Mucosa of descending colon (tissue), 3 donors: ENCODE results near the gene ERO1B. TPM values are rescaled to one million over a fixed set of nuclear protein-coding genes. Genes with fewer than 3 reads are reported as not detected.

Experiments
- ATAC-seq: fragments of 200-7000 bp; cut with Tn5 transposase; one replicate; pipeline ENCODE4 v1.9.1; 2020; ENCODE audit warnings: mild to moderate bottlenecking, moderate library complexity
- DNase-seq, 3 donors: peaks; one replicate each; pipeline ENCODE4 v3.0.0-alpha.2; 2020
- H3K36me3 ChIP-seq: fragments of 200-600 bp; one replicate; pipeline ENCODE4 v1.8.0; 2021; ENCODE audit warnings: low read depth, mild to moderate bottlenecking
- H3K4me1 ChIP-seq: fragments of 200-600 bp; one replicate; pipeline ENCODE4 v1.8.0; 2021; ENCODE audit warnings: low read depth, mild to moderate bottlenecking
- H3K4me3 ChIP-seq: fragments of 200-600 bp; one replicate; pipeline ENCODE4 v1.8.0; 2021; ENCODE audit warnings: mild to moderate bottlenecking
- H3K9me3 ChIP-seq: fragments of 200-600 bp; one replicate; pipeline ENCODE4 v1.8.0; 2021; ENCODE audit warnings: mild to moderate bottlenecking
- CTCF ChIP-seq: fragments of 200-600 bp; IDR thresholded peaks from one replicate; pipeline ENCODE4 v1.8.0; 2022; ENCODE audit warnings: antibody characterized with exemption, mild to moderate bottlenecking
- intact Hi-C, 2 donors: fragments of 100-400 bp; cut with DNase I in 1 of 2; cut with micrococcal nuclease in 1 of 2; formaldehyde crosslinking; loops; one replicate each; pipeline versions ENCODE4 v1.11.0 to v1.11.1; 2022; cut with DNase I, micrococcal nuclease
- total RNA-seq, 3 donors: library from RNA; stranded (reverse); fragmentation: NEBNext Ultra II Directional in 2 of 3; extraction: Animal tissue kit (Norgen Biotek cat#: 25700) in 2 of 3; gene quantifications; one replicate each; pipeline versions ENCODE4 v1.2.1 to v1.2.4, GENCODE V29; 2021 to 2023
- donor health status: DM: no; HTN: no; CAD: no; lungs with moderate emphysema.
- donor health status: DM: no; HTN: no; CAD: no.
- donor health status: DM: no; HTN: yes; CAD: no.

ERO1B gene
- total RNA-seq, 3 donors from 2014 or later = 1.6 to 8.4 (median 3.0) TPM

GRCh38 chr1:236307435-236307834, 25.7 kb upstream of the ERO1B start:
- H3K9me3 ChIP-seq = no peaks in the 10 kb centered on the region
- ATAC-seq = no peak
- intact Hi-C loops = no loop called here
- H3K4me1 ChIP-seq = no peaks in the 10 kb centered on the region
- no peak for TF ChIP-seq CTCF
- DNase-seq = no peak
- no peaks in the 10 kb centered on the region for H3K36me3 ChIP-seq
- no peak overlapping the region for H3K4me3 ChIP-seq

DNA sequence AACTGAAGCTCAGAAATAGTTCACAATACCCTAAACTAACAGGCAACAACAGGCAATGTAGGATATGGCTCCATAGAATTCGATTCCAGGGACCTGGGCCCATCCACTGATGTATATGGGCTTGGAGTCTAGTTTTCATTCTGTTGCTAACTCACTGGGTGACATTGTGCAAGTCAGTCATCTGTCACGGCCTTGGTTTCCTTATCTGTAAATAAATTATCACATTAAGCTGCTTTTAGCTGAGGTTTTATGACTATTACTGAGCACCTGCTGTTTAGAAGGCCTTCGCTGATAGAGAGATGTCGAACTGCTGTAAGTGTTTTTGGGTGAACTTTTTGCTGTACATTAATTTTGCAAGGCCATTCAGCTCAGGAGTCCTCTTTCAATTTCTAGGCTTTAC, 22.9 kb upstream of the ERO1B start:
- Histone ChIP-seq H3K9me3 (no peaks in the 10 kb centered on the region), H3K36me3 (no peaks in the 10 kb centered on the region), H3K4me3 (no peak overlapping the region), H3K4me1 (no peaks in the 10 kb centered on the region)
- intact Hi-C loops = no loop called here
- no peak for ATAC-seq
- TF ChIP-seq CTCF = no peak
- DNase-seq = no peak

- no peak for TF ChIP-seq CTCF
- ATAC-seq = no peak
- H3K4me3 ChIP-seq = no peak overlapping the region
- no peaks in the 10 kb centered on the region for H3K36me3 ChIP-seq
- no peaks in the 10 kb centered on the region for H3K9me3 ChIP-seq
- H3K4me1 ChIP-seq = no peaks in the 10 kb centered on the region
- no peak for DNase-seq
- intact Hi-C loops = no loop called here
These were observed 21.9 kb upstream of the ERO1B start for GRCh38 chr1:236303675-236304074.

GRCh38 chr1:236302941-236303340, 21.2 kb upstream of the ERO1B start:
- intact Hi-C loops = no loop called here

DNA sequence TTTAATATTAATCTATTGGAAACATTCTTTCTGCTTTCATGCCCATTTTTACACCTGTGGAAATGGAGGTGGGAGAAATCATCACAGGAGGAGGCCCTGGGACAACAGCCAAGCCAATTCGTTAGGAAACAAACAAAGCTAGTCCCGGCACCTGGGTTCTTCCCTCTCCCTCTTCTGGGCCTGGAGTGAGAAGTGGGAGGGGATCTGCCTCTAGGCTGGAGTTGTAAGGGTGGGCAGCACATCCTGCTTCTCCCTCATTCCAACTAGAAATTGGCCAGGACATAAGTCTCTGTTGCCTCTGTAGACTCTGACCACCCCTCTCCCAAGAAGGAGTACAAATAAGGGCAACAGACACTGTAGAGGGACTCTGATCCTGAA, 20.2 kb upstream of the ERO1B start:
- Histone ChIP-seq H3K36me3 (no peaks in the 10 kb centered on the region), H3K4me3 (no peak overlapping the region), H3K9me3 (no peaks in the 10 kb centered on the region), H3K4me1 (no peaks in the 10 kb centered on the region)
- TF ChIP-seq CTCF = no peak
- intact Hi-C loops = no loop called here
- DNase-seq (no peak), ATAC-seq (peak; percentile 51)

More at GRCh38 chr1:236302941-236303340, 21.2 kb upstream of the ERO1B start:
- ATAC-seq (no peak), DNase-seq (no peak)
- no peak for TF ChIP-seq CTCF
- no peak overlapping the region for H3K4me3 ChIP-seq
- H3K9me3 ChIP-seq = no peaks in the 10 kb centered on the region
- no peaks in the 10 kb centered on the region for H3K36me3 ChIP-seq
- no peaks in the 10 kb centered on the region for H3K4me1 ChIP-seq
